Measurements from ENCODE around the gene ALDH3A2.
"Not testable (repeated sequence)": the region's sequence is repeated elsewhere in the genome, so short reads cannot be mapped to it uniquely, and the experiment has no call there.

ALDH3A2 gene

GRCh38 chr17:19678581-19679453, 30.3 kb downstream of the ALDH3A2 start:
- no peak for DNase-seq (ENCODE audit: low spot score)

DNA sequence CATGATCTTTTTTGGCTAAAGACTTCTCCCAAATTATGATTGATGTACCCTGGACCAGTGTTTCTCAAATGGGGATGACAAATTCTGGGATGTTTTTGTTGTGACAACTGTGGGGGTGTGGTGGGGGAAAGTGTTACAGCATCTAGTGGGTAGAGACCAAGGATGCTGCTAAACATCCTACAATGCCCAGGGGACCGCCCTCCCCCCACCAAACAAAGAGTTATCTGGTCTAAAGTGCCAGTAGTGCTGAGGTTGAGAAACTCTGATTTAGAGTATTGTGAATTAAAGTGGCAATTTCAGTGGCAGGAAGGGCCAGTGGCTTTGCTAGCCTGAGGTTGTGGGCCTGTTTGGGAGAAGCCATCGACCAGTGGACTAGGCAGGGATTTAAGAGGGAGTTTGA, 34.6 kb downstream of the ALDH3A2 start:
- no peak for DNase-seq (ENCODE audit: low spot score)

GRCh38 chr17:19684909-19685580, 36.5 kb downstream of the ALDH3A2 start:
- DNase-seq (ENCODE audit: low spot score): not testable (repeated sequence)

DNA sequence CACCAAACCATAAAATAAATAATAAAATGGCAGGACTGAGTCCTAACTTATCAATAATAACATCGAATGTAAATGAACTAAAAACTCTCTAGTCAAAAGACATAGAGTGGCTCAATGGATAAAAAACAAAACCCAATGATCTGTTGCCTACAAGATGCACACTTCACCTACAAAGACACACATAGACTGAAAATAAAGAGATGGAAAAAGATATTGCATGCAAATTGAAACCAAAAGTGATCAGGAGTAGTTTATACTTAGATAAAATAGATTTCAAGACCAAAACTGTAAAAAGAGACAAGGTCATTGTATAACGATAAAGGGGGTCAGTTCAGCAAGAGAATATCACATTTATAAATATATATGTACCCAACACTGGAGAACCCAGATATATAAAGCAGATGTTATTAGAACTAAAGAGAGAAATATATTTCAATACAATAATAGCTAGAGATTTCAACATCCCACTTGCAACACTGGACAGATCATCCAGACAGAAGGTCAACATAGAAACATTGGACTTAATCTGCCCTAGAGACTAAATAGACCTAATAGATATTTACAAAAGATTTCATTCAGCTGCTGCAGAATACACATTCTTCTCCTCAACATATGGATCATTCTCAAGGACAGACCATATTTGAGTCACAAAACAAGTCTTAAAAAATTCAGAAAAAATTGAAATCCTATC, 38.0 kb downstream of the ALDH3A2 start:
- no peak for DNase-seq (ENCODE audit: low spot score)

GRCh38 chr17:19702217-19702641, 53.7 kb downstream of the ALDH3A2 start:
- no peak for DNase-seq (ENCODE audit: low spot score)

GRCh38 chr17:19703106-19703827, 54.7 kb downstream of the ALDH3A2 start:
- DNase-seq (ENCODE audit: low spot score): no peak

DNA sequence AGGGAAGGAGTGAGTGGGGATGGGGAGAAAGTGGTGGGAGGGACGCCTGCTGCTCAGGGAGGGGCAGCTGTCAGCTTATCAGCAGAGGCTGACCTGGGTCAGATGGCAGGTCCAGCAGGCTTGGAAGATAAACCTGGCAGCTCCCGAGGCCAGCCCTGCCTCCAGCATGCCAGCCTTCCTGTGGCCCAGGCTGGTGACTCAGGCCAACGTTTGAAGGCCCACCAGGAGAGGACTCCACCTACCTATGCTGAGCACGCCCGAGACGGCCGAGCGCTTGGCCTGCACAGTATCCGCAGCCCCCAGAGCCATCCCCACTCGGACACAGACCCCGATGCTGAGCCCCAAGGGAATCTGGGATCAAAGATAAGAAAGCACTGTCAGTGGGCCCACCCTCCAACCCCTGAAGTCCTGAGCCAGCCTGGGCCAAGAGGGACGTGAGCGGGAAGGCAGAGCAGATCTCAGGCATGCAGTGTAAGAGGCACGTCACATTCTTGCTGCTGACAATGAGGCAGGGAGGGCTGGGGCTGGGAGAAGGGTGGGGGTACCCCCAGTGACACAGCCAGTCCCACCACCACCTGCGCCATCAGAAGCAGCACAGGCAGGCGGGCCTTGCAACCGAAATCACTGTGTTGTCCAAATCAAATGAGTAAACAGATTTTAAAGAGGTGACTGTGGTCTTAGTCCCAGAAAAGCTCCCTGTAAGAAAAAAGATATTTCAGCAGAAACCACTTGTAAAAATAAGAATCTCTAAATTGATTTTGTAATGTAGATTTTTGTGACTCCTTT, 55.5 kb downstream of the ALDH3A2 start:
- no peak for DNase-seq (ENCODE audit: low spot score)

DNA sequence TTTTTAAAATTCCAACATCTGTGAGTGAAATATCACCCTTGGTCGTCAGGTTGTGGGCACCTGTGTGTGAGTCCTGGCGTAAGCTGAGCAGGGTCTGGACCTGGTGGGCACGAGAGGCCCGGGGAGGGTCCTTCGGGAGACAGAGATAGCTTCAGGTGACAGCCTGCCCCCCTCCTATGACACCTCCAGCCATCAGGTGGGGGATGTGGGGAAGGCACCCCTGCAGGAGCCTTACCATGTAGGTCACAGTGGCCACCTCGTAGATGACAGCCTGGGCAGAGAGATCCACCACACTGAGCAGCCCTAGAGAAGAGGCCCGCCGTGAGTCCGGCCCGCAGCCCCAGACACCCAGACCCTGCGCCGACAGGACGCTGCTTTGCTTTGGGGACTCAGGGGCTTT, 56.6 kb downstream of the ALDH3A2 start:
- no peak for DNase-seq (ENCODE audit: low spot score)

DNA sequence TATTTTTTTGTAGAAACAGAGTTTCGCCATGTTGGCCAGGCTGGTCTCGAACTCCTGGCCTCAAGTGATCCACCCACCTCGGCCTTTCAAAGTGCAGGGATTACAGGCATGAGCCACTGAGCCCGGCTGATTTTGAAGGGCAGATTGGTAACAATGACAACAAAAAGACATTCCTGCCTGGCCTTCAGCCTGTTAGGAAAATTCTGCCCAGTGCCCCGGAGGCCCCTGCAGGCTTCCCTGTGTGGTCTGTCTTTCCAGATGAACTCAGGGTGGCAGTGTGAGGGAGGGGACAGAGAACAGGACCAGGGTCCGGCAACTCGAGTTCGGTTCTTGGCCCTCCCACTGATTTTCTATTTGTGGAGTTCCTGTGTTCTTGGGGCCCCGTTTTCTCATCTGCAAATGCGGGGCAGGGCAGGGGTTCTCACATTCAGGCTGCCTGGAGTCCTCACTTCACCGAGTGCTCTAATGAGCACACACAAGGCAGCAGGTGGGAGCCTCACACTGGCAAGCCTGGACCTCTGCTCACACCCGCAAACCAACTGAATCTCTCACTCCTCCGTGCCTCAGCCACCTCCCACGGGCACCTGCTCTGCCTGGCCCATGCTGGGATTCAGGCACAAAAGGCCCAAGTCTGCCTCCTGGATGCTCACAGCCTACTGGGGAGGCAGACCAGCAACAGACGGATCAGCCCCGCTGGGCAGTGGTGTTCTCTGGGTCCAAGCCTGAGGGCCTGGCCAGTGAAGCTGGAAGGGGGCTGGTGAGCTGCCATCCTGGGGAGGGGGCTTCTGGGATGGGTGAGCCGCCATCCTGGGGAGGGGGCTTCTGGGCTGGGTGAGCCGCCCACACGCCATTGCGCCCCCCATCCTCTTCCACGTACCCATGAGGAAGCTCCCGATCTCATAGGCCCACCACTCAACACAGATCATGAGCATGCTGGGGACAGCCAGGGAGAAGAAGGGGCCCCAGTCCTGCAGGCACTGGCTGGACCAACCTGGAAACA, 57.5 kb downstream of the ALDH3A2 start:
- DNase-seq (ENCODE audit: low spot score): no peak

DNA sequence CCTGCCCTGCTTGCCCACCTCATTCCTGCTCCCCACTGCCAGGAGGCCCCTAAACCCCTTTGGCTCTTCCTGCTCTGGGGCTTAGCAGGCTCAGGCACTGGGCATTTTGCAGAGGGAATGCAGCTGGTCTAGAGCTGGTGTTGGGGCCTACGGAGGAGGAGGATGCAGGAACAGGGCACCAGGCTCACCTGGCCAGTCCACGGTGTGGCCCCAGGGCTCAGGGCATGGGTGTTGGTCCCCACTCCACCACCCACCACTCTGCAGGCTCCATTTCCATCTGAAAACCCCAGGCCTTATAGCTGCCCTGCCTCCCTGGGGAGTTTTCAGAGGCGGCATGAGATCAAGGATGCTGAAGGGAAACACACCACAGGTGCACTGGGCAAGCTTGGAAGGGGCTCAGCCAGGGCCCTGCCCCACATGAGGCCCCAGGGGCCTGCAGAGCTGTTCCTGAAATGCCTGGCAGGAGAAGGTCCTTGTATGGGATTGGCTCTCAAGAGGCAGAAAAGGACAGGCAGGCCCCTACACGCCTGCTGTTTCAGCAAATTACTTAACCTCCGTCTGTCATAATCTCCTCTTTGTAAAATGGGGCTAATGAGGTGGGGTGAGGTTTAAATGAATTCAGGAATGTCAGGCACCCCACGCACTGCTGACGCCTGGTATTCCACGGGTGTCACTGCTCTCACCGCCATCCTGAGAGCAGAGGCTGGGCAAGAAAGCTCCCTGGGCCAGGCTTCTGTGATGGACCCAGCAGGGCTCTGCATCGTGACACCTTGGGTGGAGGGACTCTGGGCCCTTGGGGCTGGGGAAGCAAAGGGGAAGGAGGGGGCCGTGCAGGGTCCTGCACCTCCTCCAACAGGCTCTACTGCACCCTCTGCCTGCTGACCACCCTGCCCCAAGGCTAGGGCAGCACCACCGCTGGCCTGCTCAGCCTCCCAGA, 58.5 kb downstream of the ALDH3A2 start:
- DNase-seq (ENCODE audit: low spot score): no peak

- DNase-seq (ENCODE audit: low spot score): no peak
Observed at GRCh38 chr17:19707728-19708221, 59.2 kb downstream of the ALDH3A2 start.

- no peak for DNase-seq (ENCODE audit: low spot score)
Observed at GRCh38 chr17:19708431-19709175, 60.1 kb downstream of the ALDH3A2 start.

DNA sequence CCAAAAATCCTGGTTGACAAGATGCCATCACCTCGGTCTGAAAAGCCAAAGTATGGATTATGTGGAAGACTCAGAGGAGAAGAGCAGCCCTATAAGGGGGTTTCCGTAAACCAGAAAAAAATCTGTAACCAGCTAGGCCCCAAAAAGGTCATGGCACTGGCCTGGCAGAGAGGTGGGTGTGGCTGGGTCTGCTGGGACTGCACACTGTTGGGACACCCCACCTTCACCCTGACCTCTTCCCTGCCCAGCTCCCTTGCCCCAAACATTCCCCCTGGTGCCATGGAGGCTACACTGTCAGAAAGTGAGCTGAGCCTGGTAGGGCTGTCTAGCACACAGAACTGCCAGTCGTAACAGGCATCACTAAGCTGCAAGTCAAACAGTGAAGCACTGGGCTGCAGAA, 61.3 kb downstream of the ALDH3A2 start:
- no peak for DNase-seq (ENCODE audit: low spot score)

DNA sequence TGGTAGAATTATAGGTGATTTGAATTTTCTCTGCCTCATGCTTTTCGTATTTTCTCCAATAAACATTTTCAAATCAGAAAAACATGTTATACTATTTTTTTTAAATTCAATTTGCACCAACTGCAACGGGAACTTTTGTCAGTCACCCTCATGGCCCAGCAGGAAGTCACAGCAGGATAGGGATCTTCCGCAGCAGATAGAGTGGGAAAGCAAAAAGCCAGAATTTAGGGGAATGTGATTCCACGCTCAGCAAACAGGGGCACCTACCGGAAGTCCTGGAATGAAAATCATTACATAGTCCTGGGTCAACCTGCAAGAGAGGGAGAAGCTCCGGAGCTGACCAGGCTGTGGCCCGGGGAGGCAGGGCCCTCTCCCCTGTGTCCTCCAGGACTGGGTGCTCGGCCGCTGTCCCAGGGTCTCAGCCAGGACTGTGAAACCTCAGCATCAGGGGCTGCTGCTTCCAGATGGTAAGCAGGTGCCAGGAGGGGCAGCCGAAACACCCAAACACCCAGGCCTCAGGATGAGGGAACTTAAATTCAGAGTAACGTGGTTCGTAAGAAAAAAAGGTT, 64.0 kb downstream of the ALDH3A2 start:
- DNase-seq (ENCODE audit: low spot score): no peak

DNA sequence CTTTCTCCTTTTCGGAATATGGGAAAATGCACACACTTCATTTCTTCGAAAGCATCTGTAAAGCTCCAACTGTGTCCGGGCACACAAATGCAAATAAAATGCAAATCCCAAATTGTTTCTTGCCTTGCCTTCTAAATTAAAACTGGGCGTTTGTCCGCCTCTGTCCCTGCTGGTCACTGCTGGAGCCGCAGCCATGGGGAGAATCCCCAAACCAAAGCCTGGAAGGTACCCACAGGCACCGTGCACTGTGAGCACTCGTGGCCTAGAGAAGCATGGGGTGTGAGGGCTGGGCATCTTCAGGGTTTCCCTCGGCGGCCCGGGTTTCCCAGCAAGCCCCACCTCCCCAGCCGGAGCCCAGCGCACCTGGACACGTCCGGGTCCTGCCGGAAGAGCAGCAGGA, 64.9 kb downstream of the ALDH3A2 start:
- no peak for DNase-seq (ENCODE audit: low spot score)

DNA sequence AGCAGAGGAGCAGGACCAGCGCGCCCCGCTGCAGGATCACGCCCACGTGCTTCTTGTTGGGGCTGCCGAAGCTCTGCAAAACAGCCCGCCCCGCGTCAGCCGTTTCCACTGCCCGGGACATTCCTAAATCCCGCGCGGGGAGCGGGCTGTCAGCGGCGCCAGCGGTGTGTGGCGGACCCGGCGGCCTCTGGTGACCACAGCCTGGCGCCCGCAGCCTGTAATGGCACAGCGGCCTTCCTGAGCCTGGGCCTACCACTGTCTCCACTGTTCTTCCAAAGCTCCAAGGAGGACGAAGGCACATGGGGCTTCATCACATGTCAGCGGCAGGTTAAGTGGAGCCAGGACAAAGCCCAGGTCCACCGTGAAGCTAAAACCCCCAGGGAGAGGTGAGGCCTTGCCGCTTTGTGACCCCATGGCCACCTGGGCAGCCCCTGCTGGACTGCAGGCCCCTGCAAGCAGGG, 65.4 kb downstream of the ALDH3A2 start:
- no peak for DNase-seq (ENCODE audit: low spot score)

Measured in pons (tissue), 1 donor.